HT-29 (cell line): Measurements from ENCODE around the gene EIF4A2. TPM values are rescaled to one million over a fixed set of nuclear protein-coding genes. Genes with fewer than 3 reads are reported as not detected.

Source experiments
- DNase-seq: peaks from one replicate; pipeline ENCODE4 v3.0.0-alpha.2; 2015; ENCODE audit warnings: low spot score
- total RNA-seq: library from RNA; depleted of rRNA; stranded (reverse); fragments of >200 nt; shearing (Covaris generic); gene quantifications from 2 replicates; pipeline ENCODE4 v1.2.3, GENCODE V29; 2014; rRNA removed

EIF4A2 gene
- total RNA-seq: 189 and 213 TPM in 2 replicates

DNA sequence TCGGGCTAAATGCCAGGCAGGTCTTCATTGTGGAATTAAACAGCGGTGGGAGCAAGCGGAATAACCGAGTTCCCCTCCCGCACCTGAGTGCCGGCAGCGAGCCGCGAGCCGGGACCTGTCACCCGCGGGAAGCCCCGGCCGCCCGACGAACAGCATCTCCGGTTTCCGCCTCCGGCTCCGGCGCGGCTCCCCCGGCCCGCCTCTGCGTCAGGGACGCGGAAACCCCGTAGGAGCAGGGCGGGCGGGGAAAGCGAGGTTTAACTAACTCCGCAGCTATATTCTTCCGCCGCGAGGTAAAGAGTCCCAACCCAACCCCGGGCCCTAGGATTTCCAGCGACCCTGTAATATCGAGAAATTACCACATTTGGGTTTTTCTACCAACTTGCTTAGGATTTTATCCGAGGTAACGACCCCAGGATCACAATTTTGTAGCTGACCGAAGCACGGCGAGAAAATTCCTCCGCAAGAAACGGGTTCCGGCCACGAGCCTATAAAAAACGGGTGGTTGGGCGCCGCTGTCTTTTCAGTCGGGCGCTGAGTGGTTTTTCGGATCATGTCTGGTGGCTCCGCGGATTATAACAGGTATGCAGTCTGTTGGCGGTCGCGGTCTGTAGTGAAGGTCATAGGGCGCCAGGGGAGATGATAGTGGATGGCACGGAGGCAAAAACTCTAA lies at the start of gene EIF4A2:
Gene EIF4A2 (plus strand): TSS at position 520 of the 673 bp plus-strand sequence. CDS start 34 bp downstream, at position 554.
- DNase-seq: peak; percentile 88

DNA sequence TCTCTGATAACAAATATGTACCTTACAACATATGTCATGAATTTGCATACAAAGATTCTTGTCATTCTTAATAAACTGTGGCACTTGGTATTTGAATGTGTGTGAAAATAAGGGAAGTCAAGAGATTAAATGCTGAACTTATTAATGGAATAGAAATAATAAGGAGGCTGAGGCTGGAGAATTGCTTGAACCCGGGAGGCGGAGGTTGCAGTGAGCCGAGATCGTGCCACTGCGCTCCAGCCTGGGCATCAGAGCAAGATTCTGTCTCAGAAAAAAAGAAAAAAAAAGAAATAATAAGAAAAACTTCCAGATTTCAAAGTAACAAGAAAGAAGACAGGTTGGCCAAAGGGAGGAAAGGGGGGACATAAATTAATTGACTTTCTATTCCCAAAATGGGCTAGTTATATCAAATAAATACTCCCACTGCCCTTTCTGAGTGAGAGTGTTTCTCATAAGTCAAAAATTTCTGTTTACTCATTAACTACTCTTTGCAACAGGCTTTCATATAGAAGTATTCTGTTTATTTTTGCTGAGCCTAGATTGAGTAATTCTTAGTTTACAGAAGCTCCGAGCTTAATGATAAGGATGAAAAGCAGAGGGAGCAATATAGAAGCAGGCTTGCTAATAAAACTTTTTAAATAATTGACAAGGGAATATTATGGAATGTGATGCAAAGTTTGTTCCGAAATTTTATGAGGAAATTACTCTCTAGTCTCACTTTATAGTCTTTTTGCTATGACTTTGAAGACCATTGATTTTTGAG lies 40.6 kb upstream of the EIF4A2 start:
- DNase-seq: peak; percentile 71

DNA sequence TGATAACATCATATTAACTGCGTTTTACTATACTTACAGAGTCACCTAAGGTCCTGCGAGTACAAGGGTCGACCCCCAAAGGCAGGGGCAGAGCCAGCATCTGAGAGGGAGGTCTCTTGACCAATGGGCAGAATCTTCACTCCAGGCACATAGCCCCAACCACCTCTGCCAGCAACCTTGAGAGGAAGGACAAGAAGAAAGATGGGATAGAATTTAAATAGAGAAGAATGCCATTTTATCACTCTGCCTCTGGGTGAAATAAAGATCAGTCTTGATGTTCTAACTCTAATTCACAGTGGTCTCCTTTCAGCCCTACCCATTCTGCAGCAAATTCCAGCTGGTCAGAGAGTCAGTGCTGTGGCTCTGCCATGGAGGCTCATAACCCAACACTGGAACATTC lies 39.7 kb upstream of the EIF4A2 start:
- no peak for DNase-seq

DNA sequence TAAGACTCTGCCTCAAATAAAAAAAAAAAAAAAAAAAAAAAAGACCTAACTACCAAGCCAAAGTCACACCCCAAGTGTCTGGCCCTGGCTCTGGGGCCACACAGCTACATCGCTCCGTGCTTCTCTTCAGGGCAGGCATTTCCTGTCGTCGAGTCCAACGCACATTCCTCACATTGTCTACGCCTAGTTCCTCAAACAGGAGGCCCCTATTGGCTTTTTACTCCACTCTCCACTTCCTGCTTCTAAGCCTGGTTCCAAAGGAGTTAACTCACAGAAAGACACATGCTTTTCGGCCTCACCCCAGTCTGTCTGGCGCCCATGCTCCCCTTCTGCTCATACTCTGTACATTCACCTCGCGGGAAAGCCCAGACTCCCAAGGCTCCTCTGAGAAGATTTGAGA lies 37.4 kb upstream of the EIF4A2 start:
- DNase-seq: peak; percentile 92

DNA sequence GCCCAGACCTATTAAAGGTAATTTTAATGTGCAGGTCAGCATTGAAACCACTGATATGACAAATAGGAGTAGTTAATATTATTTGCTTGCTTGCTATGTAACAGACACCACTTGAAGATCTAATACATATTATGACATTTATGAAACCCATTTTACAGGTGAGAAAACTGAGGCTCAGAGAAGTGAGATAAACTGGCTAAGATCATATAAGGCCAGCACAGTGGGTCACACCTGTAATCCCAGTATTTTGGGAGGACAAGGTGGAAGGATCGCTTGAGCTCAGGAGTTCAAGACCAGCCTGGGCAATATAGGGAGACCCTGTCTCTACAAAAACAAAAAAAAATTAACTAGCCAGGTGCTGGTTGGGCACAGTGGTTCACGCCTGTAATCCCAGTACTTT lies 33.1 kb upstream of the EIF4A2 start:
- no peak for DNase-seq

DNA sequence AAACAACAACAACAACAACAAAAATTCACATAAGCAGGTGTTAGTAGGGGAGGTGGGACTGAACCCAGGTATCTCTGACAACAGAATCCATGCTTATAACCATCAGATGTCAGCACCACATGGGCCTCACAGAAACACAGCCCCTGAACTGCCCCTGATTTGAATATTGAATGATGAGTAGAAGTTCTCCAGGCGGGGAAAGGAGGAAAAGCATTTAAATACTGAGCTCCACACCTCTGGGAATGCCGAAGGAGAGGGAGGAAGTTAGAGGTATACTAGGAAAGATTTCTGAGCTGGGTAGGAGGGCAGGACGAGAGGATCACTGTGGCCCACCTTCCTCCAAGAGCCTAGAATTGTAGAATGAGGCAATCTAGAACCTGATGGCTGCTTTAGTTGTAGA lies 31.9 kb upstream of the EIF4A2 start:
- DNase-seq: peak; percentile 16

DNA sequence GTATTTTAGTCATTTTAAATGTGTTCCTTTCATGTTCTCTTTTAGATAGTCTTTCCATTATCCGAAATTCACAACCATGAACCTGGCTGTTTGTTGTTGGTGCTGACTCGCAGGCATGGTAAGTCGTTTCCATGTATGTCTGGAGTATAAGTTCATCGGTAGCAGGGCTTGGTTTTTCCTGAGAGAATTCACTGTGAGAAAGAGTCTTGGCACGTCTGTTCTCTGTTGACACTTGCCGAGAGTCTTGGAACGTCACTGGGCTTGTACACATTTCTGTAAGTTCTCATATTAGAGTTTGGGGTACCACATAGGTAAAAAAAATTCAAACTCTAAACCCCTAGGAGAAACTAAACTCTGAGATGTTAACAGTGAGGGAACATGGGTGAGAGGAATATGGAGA lies 29.4 kb upstream of the EIF4A2 start:
- DNase-seq: no peak

DNA sequence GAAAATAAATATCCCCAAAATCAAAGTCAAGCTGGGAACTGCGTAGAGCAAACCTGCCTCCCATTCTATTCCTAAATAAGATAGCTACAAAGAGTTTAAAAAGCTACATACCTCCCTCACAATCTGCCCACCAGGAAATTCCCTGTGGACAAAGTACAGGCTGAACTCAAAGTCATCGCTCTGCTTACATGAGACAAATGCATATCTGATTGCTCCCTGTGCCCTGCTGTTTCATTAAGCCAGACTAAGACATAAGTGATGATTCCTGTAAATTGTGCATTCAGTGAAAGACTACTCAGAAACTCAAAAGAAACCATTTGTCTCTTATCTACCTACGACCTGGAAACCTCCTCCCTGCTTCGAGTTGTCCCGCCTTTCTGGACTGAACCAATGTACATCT lies 28.5 kb upstream of the EIF4A2 start:
- no peak for DNase-seq

DNA sequence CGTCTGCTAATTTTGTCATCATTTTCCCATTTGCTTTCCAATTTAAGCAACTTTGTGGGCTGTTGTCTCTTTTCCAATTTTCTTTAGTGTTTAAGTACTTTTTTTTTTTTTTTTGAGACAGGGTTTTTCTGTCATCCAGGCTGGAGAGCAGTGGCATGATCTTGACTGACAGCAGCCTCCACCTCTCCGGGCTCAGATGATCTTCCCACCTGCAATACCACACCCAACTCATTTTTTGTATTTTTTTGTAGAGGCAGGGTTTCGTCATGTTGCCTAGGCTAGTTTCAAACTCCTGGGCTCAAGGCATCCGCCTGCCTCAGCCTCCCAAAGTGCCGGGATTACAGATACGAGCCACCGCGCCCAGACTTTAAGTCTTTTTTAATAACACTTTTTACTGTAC lies 26.2 kb upstream of the EIF4A2 start:
- DNase-seq: no peak

DNA sequence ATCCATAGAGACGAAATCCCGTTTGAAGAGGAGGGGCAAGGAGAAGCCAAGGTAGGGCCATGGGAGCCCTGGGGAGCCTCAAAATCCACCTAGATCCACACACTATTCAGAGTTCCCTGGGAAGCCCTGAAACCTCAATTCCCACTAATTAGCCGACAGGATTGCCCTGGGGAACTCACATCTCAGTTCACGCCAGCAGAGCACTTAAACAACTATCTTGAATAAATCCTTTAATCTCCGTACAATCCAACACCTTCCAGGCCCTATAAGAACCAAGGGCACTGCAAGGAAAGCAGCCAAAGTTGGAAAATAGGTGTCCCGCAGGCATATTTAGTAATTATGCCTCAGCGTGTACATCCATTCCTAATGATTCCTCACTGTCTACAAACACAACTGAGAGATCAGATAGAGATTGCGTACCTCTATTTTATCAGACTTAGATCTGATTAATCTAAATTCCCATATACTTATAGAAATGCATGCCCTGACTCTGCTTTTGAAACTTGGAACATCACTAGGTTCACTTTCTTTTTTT lies 25.6 kb upstream of the EIF4A2 start:
- DNase-seq: no peak

DNA sequence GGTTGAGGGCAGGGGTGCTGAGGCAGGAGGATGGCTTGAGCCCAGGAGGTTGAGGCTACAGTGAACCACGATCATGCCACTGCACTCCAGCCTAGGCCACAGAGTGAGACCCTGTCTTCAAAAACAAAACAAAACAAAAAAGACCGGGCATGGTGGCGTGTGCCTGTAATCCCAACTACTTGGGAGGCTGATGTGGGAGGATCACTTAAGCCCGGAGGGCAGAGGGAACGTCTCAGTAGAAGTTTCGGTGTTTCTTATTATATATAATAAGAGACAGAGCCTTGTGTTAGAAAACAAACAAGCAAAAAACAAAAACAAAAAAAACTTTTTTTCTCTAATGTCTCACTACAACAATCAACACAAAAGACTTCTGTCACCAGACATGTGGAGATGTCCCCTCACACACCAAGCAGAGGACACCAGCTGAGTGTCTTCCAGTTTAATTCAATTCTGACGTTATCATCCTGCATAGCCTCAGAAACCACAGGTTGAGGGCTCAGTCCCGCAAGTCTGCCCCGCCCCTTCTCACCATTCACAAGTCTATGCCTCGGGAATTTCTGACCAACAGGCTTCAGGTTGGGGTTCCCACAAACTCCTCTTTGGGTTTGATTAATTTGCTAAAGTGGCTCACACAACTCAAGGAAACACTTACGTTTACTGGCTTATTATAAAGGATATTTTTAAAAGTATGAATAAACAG lies 24.0 kb upstream of the EIF4A2 start:
- DNase-seq: no peak

DNA sequence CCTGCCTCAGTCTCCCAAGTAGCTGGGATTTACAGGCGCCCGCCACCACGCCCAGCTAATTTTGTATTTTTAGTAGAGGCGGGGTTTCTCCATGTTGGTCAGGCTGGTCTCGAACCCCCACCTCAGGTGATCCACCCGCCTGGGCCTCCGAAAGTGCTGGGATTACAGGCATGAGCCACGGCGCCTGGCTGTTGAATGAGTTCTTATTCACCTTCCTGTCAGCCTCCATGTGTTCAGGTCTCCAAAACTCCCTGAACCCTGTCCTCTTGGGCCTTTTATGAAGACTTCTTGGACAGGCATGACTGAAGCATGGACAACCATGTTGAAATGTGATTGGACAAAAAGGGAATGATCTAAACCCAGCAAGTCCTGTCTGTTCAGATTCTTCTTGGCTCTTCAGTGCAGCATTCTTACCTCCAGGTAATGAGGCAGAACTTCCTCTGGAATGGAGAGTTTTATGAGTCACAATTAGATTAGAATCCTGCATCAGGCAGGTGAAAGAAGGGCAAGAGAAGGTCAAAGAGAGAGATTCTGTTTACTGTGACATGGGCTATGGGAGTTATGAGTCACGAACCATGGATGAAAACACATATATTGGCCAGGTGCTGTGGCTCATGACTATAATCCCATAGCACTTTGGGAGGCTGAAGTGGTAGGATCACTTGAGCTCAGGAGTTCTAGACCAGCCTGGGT lies 23.1 kb upstream of the EIF4A2 start:
- DNase-seq: peak; percentile 60

DNA sequence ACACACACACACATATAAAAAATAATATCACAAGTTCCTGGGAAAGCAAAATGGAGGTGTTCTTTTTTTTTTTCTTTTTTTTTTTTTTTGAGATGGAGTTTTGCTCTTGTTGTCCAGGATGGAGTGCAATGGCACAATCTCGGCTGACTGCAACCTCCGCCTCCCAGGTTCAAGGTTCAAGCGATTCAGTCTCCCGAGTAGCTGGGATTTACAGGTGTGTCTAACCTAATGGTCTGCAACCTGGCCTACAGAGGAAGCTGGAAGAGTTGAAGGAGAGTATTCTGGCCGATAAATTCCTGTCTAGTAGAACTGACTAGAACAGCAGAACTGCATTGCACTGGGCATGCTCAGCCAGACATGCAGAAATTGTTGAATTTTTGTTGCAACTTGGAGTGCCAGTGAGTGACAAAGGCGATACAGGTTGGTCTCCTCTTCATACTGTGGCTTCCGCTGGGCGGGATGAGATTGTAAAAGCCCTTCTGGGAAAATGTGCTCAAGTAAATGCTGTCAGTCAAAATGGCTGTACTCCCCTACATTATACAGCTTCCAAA lies 22.4 kb upstream of the EIF4A2 start:
- no peak for DNase-seq

DNA sequence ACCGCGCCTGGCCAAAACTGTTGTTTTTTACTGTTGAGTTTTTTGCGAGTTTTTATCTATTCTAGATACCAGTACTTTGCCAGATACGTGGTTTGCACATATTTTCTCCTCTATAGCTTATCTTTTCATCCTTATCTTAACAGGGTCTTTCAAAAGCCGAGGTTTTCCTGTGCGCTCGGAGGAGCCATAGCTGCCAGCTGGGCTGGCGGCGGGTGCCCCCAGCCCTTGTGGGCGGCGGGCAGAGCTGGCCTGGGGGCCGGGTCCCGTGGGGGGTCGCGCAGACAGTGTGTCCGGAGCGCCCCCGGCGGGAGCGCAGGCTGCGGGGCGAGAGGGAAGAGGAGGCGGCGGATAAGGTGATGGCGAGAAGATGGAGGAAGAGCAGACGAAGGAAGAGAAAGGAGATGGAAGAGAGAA lies 11.1 kb upstream of the EIF4A2 start:
- DNase-seq: no peak

DNA sequence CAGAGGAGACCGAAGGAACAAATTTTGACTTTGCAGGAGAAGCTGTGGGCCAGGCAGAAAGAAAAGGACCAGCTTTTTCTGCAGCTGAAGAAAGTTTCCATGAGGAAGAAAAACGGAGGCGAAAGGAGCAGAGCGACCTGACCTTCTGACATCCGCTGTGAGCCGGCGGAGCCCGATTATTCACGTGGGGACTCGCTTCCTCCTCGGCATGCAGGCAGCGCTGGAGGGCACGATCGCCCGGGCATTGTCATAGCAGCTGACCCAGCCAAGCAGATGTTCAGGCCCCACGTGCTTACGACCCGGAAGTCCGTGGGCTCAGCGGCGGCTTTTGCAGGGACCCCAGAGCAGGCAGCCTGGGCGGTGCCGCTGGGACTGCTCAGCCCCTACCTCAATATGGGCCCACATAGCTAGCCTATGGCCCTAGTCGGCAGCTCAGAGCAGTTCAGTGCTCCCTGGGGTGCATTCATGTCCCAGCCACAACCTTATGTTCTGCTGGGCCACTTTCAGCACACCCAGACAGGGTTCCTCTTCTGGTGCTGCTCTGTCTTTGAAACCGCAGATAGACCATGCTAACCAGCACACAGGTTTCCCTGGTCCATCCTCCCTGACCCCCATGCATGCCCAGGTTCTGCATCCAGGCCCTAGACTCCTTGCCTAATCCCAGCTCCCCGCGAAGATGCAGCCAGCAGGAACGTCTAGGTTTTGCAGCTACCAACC lies 10.5 kb upstream of the EIF4A2 start:
- DNase-seq: no peak

DNA sequence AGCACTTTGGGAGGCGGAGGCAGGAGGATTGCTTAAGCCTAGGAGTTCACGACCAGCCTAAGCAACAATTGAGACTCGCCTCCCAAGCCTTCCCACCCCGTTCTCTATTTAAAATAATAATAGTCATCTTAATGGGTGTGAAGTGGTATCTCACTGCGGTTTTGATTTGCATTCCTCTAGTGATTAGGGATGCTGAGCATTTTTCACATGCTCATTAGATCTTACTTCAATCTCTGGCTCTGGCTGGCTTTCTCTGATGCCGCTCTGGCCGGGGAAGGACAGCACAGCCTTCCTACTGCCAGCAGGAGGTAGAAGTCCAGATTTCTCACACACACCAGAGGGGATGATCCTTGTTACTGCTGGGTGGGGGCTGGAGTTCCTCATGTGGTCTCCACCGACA lies 7.4 kb upstream of the EIF4A2 start:
- DNase-seq: no peak

DNA sequence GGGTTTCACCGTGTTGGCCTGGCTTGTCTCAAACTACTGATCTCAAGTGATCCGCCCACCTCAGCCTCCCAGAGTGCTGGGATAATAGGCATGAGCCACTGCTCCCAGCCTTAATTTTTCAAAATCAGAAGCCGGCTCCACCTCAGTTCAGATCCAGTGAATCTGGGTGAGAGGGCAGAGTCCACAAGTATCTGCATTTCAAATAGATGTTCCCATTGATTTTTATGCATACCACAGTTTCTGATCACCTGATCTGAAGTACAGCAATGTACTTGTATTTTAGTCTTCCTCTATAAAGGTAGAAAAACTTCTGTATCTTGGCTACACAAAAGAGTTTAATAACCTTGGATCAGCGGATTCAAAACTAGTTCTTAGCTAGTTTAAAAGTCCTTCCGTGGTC lies 4.2 kb upstream of the EIF4A2 start:
- DNase-seq: no peak

DNA sequence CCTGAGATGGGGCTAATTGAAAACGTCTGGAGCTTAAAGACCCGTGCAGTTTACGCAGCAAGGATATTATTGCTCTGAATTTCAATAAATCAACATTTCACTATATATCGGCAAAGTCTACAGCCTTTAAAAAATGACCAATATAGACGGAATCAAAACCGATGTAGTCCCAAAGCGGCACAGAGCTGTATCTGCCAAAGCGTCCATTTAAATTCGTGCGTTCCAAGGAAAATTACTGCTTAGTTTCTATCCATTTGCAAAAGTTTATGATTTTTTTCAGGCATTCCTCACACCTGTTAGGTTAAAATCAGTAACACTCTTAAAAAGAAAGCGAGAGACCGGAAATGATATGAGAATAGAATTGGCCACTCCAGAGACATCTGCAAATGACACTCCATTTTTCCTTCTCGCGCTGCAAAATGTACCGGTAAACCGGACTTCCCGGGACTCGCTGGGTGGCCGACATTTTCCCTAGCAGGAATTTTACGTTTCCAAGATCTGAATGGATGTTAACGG lies 777 bp upstream of the EIF4A2 start:
- DNase-seq: no peak

DNA sequence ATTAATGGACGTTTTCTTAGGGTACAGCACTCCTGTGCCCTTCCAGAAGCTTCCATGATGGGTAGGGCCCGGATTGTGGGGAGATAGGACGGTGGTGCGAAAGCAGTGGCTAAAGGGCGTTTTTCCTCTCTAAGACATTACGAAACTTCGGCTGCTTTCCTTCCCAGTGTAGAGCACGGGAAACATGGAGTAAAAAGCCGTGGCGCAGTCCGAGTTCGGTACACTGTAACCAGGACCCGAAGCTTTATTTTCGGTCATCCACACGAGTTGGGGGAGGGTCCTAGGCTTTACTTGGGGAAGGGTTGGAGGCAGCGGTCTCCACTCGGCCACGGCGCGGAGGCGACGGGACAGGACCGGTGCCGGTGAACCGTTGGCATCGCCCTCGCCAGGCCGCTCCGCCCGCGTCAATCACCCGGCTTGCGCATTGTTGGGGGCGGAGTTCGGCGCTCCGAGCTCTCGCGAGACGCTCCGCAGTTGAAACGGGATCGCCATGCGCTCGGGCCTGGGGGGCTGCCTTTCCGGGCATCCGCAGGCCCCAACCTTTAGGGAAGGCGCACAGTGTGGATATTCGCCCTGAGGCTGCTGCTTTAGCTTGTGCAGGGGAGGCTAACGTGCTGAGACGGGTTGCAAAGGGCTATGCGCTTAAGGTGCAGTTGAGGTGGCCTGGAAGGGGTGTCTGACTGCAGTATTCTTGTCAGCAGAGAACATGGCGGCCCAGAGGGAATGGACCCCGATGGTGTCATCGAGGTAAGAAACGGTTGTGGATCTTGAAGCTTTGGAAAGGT lies 546 bp downstream of the EIF4A2 start:
- DNase-seq: peak; percentile 81
